ENCODE measurements around the gene FADS1. TPM values are rescaled to one million over a fixed set of nuclear protein-coding genes. Genes with fewer than 3 reads are reported as not detected.

FADS1 gene
- total RNA-seq, 6 experiments from 2014 or later, result 25.9 to 39.1 (median 36.4) TPM

- H3K27ac Mint-ChIP-seq, result peak overlapping the region; percentile 81
- H3K4me1 Mint-ChIP-seq (ENCODE audit: low read depth), result peaks cover 45% of the 10 kb centered on the region
- DNase-seq, result peak; percentile 77
- H3K4me3 Mint-ChIP-seq, result peak overlapping the region; percentile 43; the same call in 1 of the 2 replicates
- H3K9me3 Mint-ChIP-seq, result no peaks in the 10 kb centered on the region
- peaks cover 5% of the 10 kb centered on the region for H3K36me3 Mint-ChIP-seq (ENCODE audit: low read depth)
- TF ChIP-seq CTCF (IDR thresholded peaks at IDR 0.05), result peak; percentile 93
- H3K27me3 Mint-ChIP-seq (ENCODE audit: insufficient read depth), result no peaks in the 10 kb centered on the region
Observed at GRCh38 chr11:61797263-61797944, 19.4 kb downstream of the FADS1 start.

- no peak for DNase-seq
- H3K4me3 Mint-ChIP-seq, result no peak overlapping the region
- H3K4me1 Mint-ChIP-seq (ENCODE audit: low read depth), result peaks cover 53% of the 10 kb centered on the region
- H3K36me3 Mint-ChIP-seq (ENCODE audit: low read depth), result peaks cover 12% of the 10 kb centered on the region
- no peak overlapping the region for H3K27ac Mint-ChIP-seq
- H3K9me3 Mint-ChIP-seq, result no peaks in the 10 kb centered on the region
- H3K27me3 Mint-ChIP-seq (ENCODE audit: insufficient read depth), result no peaks in the 10 kb centered on the region
- no peak for TF ChIP-seq CTCF (IDR thresholded peaks at IDR 0.05)
Observed at GRCh38 chr11:61795876-61796526, 20.8 kb downstream of the FADS1 start.

GRCh38 chr11:61795459-61795858 lies 21.3 kb downstream of the FADS1 start:
- no peak overlapping the region for H3K27ac Mint-ChIP-seq

GRCh38 chr11:61794579-61794978 lies 22.2 kb downstream of the FADS1 start:
- no peak for TF ChIP-seq CTCF (IDR thresholded peaks at IDR 0.05)
- no peak for DNase-seq
- peaks cover 47% of the 10 kb centered on the region for H3K4me1 Mint-ChIP-seq (ENCODE audit: low read depth)
- H3K36me3 Mint-ChIP-seq (ENCODE audit: low read depth), result peaks cover 10% of the 10 kb centered on the region; the same call in 1 of the 2 replicates
- H3K27ac Mint-ChIP-seq, result no peak overlapping the region
- H3K9me3 Mint-ChIP-seq, result no peaks in the 10 kb centered on the region
- no peaks in the 10 kb centered on the region for H3K27me3 Mint-ChIP-seq (ENCODE audit: insufficient read depth)
- peak overlapping the region; percentile 23; the same call in 1 of the 2 replicates for H3K4me3 Mint-ChIP-seq

More at GRCh38 chr11:61795459-61795858, 21.3 kb downstream of the FADS1 start:
- Mint-ChIP-seq H3K27me3 (ENCODE audit: insufficient read depth) (no peaks in the 10 kb centered on the region), H3K9me3 (no peaks in the 10 kb centered on the region), H3K4me1 (ENCODE audit: low read depth) (peaks cover 50% of the 10 kb centered on the region), H3K36me3 (ENCODE audit: low read depth) (peaks cover 10% of the 10 kb centered on the region), H3K4me3 (peak overlapping the region; percentile 23; the same call in 1 of the 2 replicates)
- no peak for TF ChIP-seq CTCF (IDR thresholded peaks at IDR 0.05)
- DNase-seq, result no peak

- peaks cover 47% of the 10 kb centered on the region for H3K4me1 Mint-ChIP-seq (ENCODE audit: low read depth)
Observed at GRCh38 chr11:61793829-61794204, 23.0 kb downstream of the FADS1 start.

More at GRCh38 chr11:61793829-61794204, 23.0 kb downstream of the FADS1 start:
- no peaks in the 10 kb centered on the region for H3K9me3 Mint-ChIP-seq
- H3K36me3 Mint-ChIP-seq (ENCODE audit: low read depth), result peaks cover 15% of the 10 kb centered on the region; the same call in 1 of the 2 replicates
- DNase-seq, result no peak
- no peaks in the 10 kb centered on the region for H3K27me3 Mint-ChIP-seq (ENCODE audit: insufficient read depth)
- peak overlapping the region; percentile 100 for H3K27ac Mint-ChIP-seq
- H3K4me3 Mint-ChIP-seq, result peak overlapping the region; percentile 99
- TF ChIP-seq CTCF (IDR thresholded peaks at IDR 0.05), result no peak
